Left ventricle myocardium inferior (tissue), 1 donor: ENCODE measurements around the gene TSPAN10. TPM values are rescaled to one million over a fixed set of nuclear protein-coding genes. Genes with fewer than 3 reads are reported as not detected.

Experiments
- DNase-seq: peaks from one replicate; pipeline ENCODE4 v3.0.0-alpha.2; 2020
- H3K27ac ChIP-seq: fragments of 200-600 bp; replicated peaks from 2 replicates; pipeline ENCODE4 v1.8.0; 2021
- H3K27me3 ChIP-seq: fragments of 200-600 bp; 2 replicates; pipeline ENCODE4 v1.8.0; 2021; ENCODE audit warnings: low read depth
- H3K36me3 ChIP-seq: fragments of 200-600 bp; 2 replicates; pipeline ENCODE4 v1.8.0; 2021
- H3K4me1 ChIP-seq: fragments of 200-600 bp; 2 replicates; pipeline ENCODE4 v1.8.0; 2021
- H3K4me3 ChIP-seq: fragments of 200-600 bp; 2 replicates; pipeline ENCODE4 v1.8.0; 2021; ENCODE audit warnings: mild to moderate bottlenecking, moderate library complexity
- H3K9me3 ChIP-seq: fragments of 200-600 bp; replicated peaks from 2 replicates; pipeline ENCODE4 v1.8.0; 2021
- CTCF ChIP-seq: fragments of 200-600 bp; IDR thresholded peaks from 2 replicates; pipeline ENCODE4 v1.8.0; 2021; ENCODE audit warnings: antibody characterized with exemption, mild to moderate bottlenecking, borderline replicate concordance
- intact Hi-C: fragments of 100-400 bp; cut with micrococcal nuclease; formaldehyde crosslinking; loops from one replicate; pipeline ENCODE4 v1.11.0; 2022
- total RNA-seq: library from RNA; stranded (reverse); fragmentation: NEBNext Ultra II Directional; extraction: Animal tissue kit (Norgen Biotek cat#: 25700); gene quantifications from one replicate; pipeline ENCODE4 v1.2.1, GENCODE V29; 2021
- donor health status: DM: no; HTN: yes; CAD: no; lungs with severe emphysema.

Gene TSPAN10
- total RNA-seq, 1 donor from 2014 or later = 0.30 TPM

- no peak for TF ChIP-seq CTCF
- intact Hi-C loops = no loop called here
- H3K4me1 ChIP-seq = peaks cover 36% of the 10 kb centered on the region
- DNase-seq = no peak
- H3K27ac ChIP-seq = no peak overlapping the region
- no peaks in the 10 kb centered on the region for H3K27me3 ChIP-seq
- H3K9me3 ChIP-seq = no peaks in the 10 kb centered on the region
- H3K4me3 ChIP-seq = no peak overlapping the region
- no peaks in the 10 kb centered on the region for H3K36me3 ChIP-seq
These were observed 1.7 kb downstream of the TSPAN10 start for GRCh38 chr17:81638683-81639082.

- Histone ChIP-seq H3K4me3 (no peak overlapping the region), H3K4me1 (peaks cover 23% of the 10 kb centered on the region), H3K27ac (no peak overlapping the region), H3K9me3 (no peaks in the 10 kb centered on the region), H3K27me3 (no peaks in the 10 kb centered on the region), H3K36me3 (no peaks in the 10 kb centered on the region)
- DNase-seq = no peak
- no peak for TF ChIP-seq CTCF
- intact Hi-C loops = no loop called here
These were observed 3.0 kb downstream of the TSPAN10 start for GRCh38 chr17:81640011-81640410.

GRCh38 chr17:81641825-81642489, 5.0 kb downstream of the TSPAN10 start:
- peaks cover 6% of the 10 kb centered on the region for H3K27me3 ChIP-seq
- H3K36me3 ChIP-seq = no peaks in the 10 kb centered on the region
- H3K27ac ChIP-seq = no peak overlapping the region
- intact Hi-C loops = no loop called here
- no peak for DNase-seq
- H3K9me3 ChIP-seq = no peaks in the 10 kb centered on the region
- H3K4me1 ChIP-seq = peaks cover 6% of the 10 kb centered on the region
- no peak for TF ChIP-seq CTCF
- H3K4me3 ChIP-seq = no peak overlapping the region

- Histone ChIP-seq H3K27ac (no peak overlapping the region), H3K9me3 (no peaks in the 10 kb centered on the region), H3K36me3 (no peaks in the 10 kb centered on the region), H3K4me3 (no peak overlapping the region), H3K4me1 (no peaks in the 10 kb centered on the region), H3K27me3 (peaks cover 32% of the 10 kb centered on the region)
- intact Hi-C loops = no loop called here
- no peak for TF ChIP-seq CTCF
- no peak for DNase-seq
These were observed 7.5 kb downstream of the TSPAN10 start for GRCh38 chr17:81644496-81644895.

- peaks cover 39% of the 10 kb centered on the region for H3K27me3 ChIP-seq
- DNase-seq = no peak
- H3K36me3 ChIP-seq = no peaks in the 10 kb centered on the region
- no peak overlapping the region for H3K4me3 ChIP-seq
- no peaks in the 10 kb centered on the region for H3K4me1 ChIP-seq
- no peaks in the 10 kb centered on the region for H3K9me3 ChIP-seq
- TF ChIP-seq CTCF = no peak
- no peak overlapping the region for H3K27ac ChIP-seq
- intact Hi-C loops = no loop called here
These were observed 8.3 kb downstream of the TSPAN10 start for GRCh38 chr17:81644976-81645952.
